CD14-positive monocyte (primary cell): ENCODE data around the gene ZNF792. TPM values are rescaled to one million over a fixed set of nuclear protein-coding genes. Genes with fewer than 3 reads are reported as not detected.

ENCODE experiments used
- DNase-seq, 3 donors: peaks; one replicate each; pipeline ENCODE4 v3.0.0-alpha.2; 2011 to 2022
- H2AFZ ChIP-seq: 2 replicates; pipeline ENCODE4 v1.6.0; 2012; ENCODE audit warnings: mild to moderate bottlenecking, low read depth, low read length, inconsistent platforms; ENCODE audit not compliant: insufficient read depth, poor library complexity, severe bottlenecking
- H3K27ac ChIP-seq, 2 donors: 1 replicate in 1 of 2; 2 replicates in 1 of 2; pipeline ENCODE4 v1.5.1; 2012 to 2013; ENCODE audit warnings: low read length in 2 of 2, control low read depth in 1 of 2, inconsistent platforms in 1 of 2, low read depth in 1 of 2, mild to moderate bottlenecking in 1 of 2
- H3K27me3 ChIP-seq, 2 donors: one replicate each; pipeline versions ENCODE4 v1.6.0 to v1.6.1; 2011 to 2013; ENCODE audit warnings: low read length in 2 of 2; ENCODE audit not compliant: control insufficient read depth in 2 of 2, insufficient read depth in 2 of 2
- H3K36me3 ChIP-seq, 2 donors: replicated peaks in 1 of 2; 1 replicate in 1 of 2; 2 replicates in 1 of 2; pipeline versions ENCODE4 v1.5.1 to v1.6.1; 2012 to 2013; ENCODE audit warnings: low read length in 2 of 2, control low read depth in 1 of 2, inconsistent platforms in 1 of 2, mild to moderate bottlenecking in 1 of 2; ENCODE audit not compliant: insufficient read depth in 2 of 2, control insufficient read depth in 1 of 2
- H3K4me1 ChIP-seq, 2 donors: 1 replicate in 1 of 2; 2 replicates in 1 of 2; pipeline versions ENCODE4 v1.5.1 to v1.6.1; 2012 to 2013; ENCODE audit warnings: low read length in 2 of 2, control low read depth in 1 of 2, inconsistent platforms in 1 of 2, mild to moderate bottlenecking in 1 of 2, moderate library complexity in 1 of 2; ENCODE audit not compliant: insufficient read depth in 2 of 2, control insufficient read depth in 1 of 2
- H3K4me2 ChIP-seq: replicated peaks from 2 replicates; pipeline ENCODE3; 2012; ENCODE audit warnings: low read length, moderate library complexity, mild to moderate bottlenecking; ENCODE audit not compliant: poor library complexity, severe bottlenecking; ENCODE audit errors: extremely low read depth
- H3K4me3 ChIP-seq, 3 experiments: fragments of 200-600 bp in 1 of 3; sonication (generic) in 1 of 3; replicated peaks in 1 of 3; 1 replicate in 2 of 3; 2 replicates in 1 of 3; pipeline ENCODE4 v1.5.1; 2011 to 2013; ENCODE audit warnings: low read length in 3 of 3, mild to moderate bottlenecking in 3 of 3, control low read depth in 2 of 3, low read depth in 2 of 3, inconsistent platforms in 1 of 3, moderate library complexity in 1 of 3
- H3K79me2 ChIP-seq: 2 replicates; pipeline ENCODE4 v1.6.0; 2012; ENCODE audit warnings: mild to moderate bottlenecking, control low read depth, inconsistent platforms, low read length, moderate library complexity; ENCODE audit not compliant: insufficient read depth
- H3K9ac ChIP-seq: 2 replicates; pipeline ENCODE4 v1.6.0; 2017; ENCODE audit warnings: low read length, mild to moderate bottlenecking; ENCODE audit not compliant: insufficient read depth, poor library complexity, severe bottlenecking
- H3K9me3 ChIP-seq, 2 donors: replicated peaks in 1 of 2; 1 replicate in 1 of 2; 2 replicates in 1 of 2; pipeline versions ENCODE4 v1.5.1 to v1.6.1; 2012 to 2013; ENCODE audit warnings: low read length in 2 of 2, control low read depth in 1 of 2; ENCODE audit not compliant: control insufficient read depth in 1 of 2, insufficient read depth in 1 of 2
- H4K20me1 ChIP-seq: 2 replicates; pipeline ENCODE4 v1.6.0; 2012; ENCODE audit warnings: mild to moderate bottlenecking, low read length, control low read depth, moderate library complexity; ENCODE audit not compliant: insufficient read depth
- H3K27ac Mint-ChIP-seq, 7 donors: one replicate each; pipeline ENCODE4 v1.8.0; 2020; ENCODE audit warnings: mild to moderate bottlenecking in 7 of 7, mixed read lengths in 7 of 7, moderate library complexity in 6 of 7, inconsistent platforms in 2 of 7
- H3K27me3 Mint-ChIP-seq, 3 donors: one replicate each; pipeline ENCODE4 v1.8.0; 2021 to 2022; ENCODE audit warnings: low read depth in 3 of 3, mild to moderate bottlenecking in 3 of 3, mixed read lengths in 3 of 3, moderate library complexity in 3 of 3, inconsistent platforms in 1 of 3
- H3K36me3 Mint-ChIP-seq, 2 donors: one replicate each; pipeline ENCODE4 v1.8.0; 2020; ENCODE audit warnings: mixed read lengths in 2 of 2, inconsistent platforms in 1 of 2, mild to moderate bottlenecking in 1 of 2
- H3K4me1 Mint-ChIP-seq: one replicate; pipeline ENCODE4 v1.8.0; 2020; ENCODE audit warnings: mild to moderate bottlenecking, mixed read lengths
- H3K4me3 Mint-ChIP-seq, 2 donors: one replicate each; pipeline ENCODE4 v1.8.0; 2020; ENCODE audit warnings: mild to moderate bottlenecking in 2 of 2, mixed read lengths in 2 of 2, moderate library complexity in 1 of 2
- H3K9me3 Mint-ChIP-seq, 7 donors: one replicate each; pipeline ENCODE4 v1.8.0; 2020 to 2022; ENCODE audit warnings: mixed read lengths in 7 of 7, mild to moderate bottlenecking in 6 of 7, moderate library complexity in 6 of 7, inconsistent platforms in 2 of 7
- WGBS: methylation state at CpG from one replicate; pipeline ENCODE4 v1.1.5; 2013; ENCODE audit warnings: missing lambda C conversion rate; ENCODE audit not compliant: insufficient coverage; 5-methylcytosine and 5-hydroxymethylcytosine counted together
- intact Hi-C, 2 donors: fragments of 100-400 bp; cut with micrococcal nuclease; formaldehyde crosslinking; loops; one replicate each; pipeline versions ENCODE4 v1.15.0 to v1.15.1; 2023
- polyA plus RNA-seq, 3 donors: library from polyadenylated mRNA; depleted of rRNA in 1 of 3; unstranded in 2 of 3; stranded (reverse) in 1 of 3; fragments of 300-500 nt in 2 of 3; fragments of >200 nt in 1 of 3; fragmentation: Illumina TruSeq in 2 of 3; gene quantifications; 1 replicate in 2 of 3; 2 replicates in 1 of 3; pipeline ENCODE4 v1.2.3, GENCODE V29; 2012 to 2021
- TF ChIP-seq, protein P1 (sequence below): fragments of 200-600 bp; IDR thresholded peaks from one replicate; pipeline ENCODE4 v1.8.0; 2022; ENCODE audit warnings: antibody characterized with exemption, mild to moderate bottlenecking

ZNF792 gene
- polyA plus RNA-seq, 3 donors, result 1.3 to 3.3 (median 1.7) TPM

DNA sequence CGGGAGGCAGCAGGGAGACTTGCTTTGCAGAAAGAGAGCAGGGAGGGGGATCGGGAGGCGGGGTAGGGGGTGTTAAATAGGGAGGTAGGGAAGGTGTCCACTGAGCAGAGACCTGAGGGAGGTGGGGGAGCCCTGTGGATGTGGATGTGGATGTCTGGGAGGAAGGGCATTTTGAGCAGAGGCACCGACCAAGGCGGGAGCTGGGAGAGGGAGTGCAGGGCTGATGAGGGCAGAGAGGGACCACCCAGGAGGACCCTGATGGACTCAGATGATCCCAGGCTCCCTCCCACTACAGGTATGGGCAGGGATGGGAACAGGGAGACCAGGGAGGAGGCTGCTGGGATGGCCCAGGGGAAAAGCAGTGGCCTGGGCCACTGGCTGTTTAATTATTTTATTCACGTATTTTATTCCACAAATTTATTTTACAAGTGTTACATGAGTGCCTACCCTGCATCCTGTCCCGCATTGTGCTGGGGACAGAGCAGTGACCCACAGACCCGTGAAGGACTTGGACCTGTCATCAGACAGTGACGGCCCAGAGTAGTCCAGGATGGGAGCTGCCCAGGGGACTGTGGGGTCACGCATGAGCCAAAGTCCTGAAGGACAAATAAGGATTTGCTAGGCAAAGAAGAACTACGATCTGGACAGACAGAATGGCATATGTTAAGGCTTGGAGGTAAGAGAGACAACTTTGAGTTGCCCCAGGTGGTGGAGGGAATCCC, 41.4 kb upstream of the ZNF792 start:
- H3K36me3 ChIP-seq, result peaks cover 41 to 42% of the 10 kb centered on the region in 2 donors
- no peak overlapping the region for H3K4me3 ChIP-seq
- peaks cover 0 to 5% (median 1%) of the 10 kb centered on the region in 3 donors for H3K27me3 Mint-ChIP-seq
- TF ChIP-seq, protein P1, sequence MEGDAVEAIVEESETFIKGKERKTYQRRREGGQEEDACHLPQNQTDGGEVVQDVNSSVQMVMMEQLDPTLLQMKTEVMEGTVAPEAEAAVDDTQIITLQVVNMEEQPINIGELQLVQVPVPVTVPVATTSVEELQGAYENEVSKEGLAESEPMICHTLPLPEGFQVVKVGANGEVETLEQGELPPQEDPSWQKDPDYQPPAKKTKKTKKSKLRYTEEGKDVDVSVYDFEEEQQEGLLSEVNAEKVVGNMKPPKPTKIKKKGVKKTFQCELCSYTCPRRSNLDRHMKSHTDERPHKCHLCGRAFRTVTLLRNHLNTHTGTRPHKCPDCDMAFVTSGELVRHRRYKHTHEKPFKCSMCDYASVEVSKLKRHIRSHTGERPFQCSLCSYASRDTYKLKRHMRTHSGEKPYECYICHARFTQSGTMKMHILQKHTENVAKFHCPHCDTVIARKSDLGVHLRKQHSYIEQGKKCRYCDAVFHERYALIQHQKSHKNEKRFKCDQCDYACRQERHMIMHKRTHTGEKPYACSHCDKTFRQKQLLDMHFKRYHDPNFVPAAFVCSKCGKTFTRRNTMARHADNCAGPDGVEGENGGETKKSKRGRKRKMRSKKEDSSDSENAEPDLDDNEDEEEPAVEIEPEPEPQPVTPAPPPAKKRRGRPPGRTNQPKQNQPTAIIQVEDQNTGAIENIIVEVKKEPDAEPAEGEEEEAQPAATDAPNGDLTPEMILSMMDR, result no peak
- H3K4me1 ChIP-seq, result peaks cover 35 to 40% of the 10 kb centered on the region in 2 donors
- H3K9me3 ChIP-seq, result no peaks in the 10 kb centered on the region
- H3K4me1 Mint-ChIP-seq, result peaks cover 40% of the 10 kb centered on the region
- intact Hi-C loops, result no loop called here
- H3K9me3 Mint-ChIP-seq, result peaks cover 0 to 1% (median 0%) of the 10 kb centered on the region in 7 donors
- no peak for DNase-seq
- no peak overlapping the region for H3K4me3 Mint-ChIP-seq
- H3K9ac ChIP-seq, result no peak overlapping the region
- H3K27ac ChIP-seq, result no peak overlapping the region
- 100% methylated on average over 8 of the region's 11 CpGs for WGBS
- H3K4me2 ChIP-seq, result no peak overlapping the region
- H2AFZ ChIP-seq, result no peak overlapping the region
- H3K36me3 Mint-ChIP-seq, result peaks cover 36 to 55% of the 10 kb centered on the region in 2 donors
- H3K79me2 ChIP-seq, result peaks cover 72% of the 10 kb centered on the region
- H4K20me1 ChIP-seq, result peaks cover 50% of the 10 kb centered on the region
- peak overlapping the region in 3 of 7 donors; percentile 14 to 78 (median 71) for H3K27ac Mint-ChIP-seq
- no peaks in the 10 kb centered on the region for H3K27me3 ChIP-seq

DNA sequence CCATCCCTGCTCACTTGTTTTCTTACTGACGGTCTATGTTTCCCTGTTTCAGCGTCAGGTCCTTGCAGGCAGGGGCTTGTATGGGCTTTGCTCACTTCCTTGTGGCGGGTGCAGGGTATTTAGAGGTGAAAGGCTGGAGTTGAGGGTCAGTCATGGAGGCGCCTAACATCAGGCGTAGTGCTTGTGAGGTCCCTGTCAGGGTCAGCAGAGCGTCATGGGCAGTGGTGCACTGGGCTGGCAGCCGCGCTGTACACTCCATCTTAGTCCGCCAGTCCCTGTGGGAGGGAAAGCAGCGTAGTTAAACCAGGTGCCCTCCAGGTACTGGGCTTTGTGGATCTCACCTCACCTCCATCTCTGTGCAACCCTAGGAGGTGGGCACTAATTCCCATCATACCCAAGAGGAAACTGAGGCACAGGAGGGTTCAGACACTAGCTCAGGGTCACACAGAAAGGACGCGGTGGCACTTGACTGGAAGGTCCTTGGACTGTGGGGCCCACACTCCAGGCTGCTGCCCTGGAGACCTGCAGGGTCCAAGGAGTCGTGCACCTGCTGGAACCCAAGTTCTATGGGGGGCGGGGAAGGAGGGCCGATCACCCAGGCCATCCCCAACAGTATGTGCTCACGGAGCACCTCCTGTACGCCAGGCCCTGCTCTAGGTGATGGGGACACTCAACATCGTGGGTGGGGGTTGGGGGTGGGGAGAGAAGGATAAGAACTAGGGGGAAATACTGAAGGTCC, 40.7 kb upstream of the ZNF792 start:
- no peak overlapping the region for H3K4me3 Mint-ChIP-seq
- H3K4me1 ChIP-seq, result peaks cover 36% of the 10 kb centered on the region in 2 donors
- no peaks in the 10 kb centered on the region for H3K27me3 ChIP-seq
- no peak overlapping the region for H3K9ac ChIP-seq
- peaks cover 0 to 1% (median 0%) of the 10 kb centered on the region in 7 donors for H3K9me3 Mint-ChIP-seq
- no peak overlapping the region for H3K4me3 ChIP-seq
- H4K20me1 ChIP-seq, result peaks cover 50% of the 10 kb centered on the region
- no peaks in the 10 kb centered on the region for H3K9me3 ChIP-seq
- H3K27ac ChIP-seq, result peak overlapping the region in 1 of 2 donors; percentile 56
- H2AFZ ChIP-seq, result no peak overlapping the region
- H3K4me1 Mint-ChIP-seq, result peaks cover 36% of the 10 kb centered on the region
- TF ChIP-seq, protein P1, result no peak
- DNase-seq, result no peak
- peaks cover 34% of the 10 kb centered on the region in 2 donors for H3K36me3 ChIP-seq
- H3K36me3 Mint-ChIP-seq, result peaks cover 32 to 47% of the 10 kb centered on the region in 2 donors
- H3K79me2 ChIP-seq, result peaks cover 76% of the 10 kb centered on the region
- no peak overlapping the region for H3K4me2 ChIP-seq
- 93% methylated on average over 18 of the region's 18 CpGs for WGBS
- H3K27me3 Mint-ChIP-seq, result peaks cover 0 to 5% (median 1%) of the 10 kb centered on the region in 3 donors
- H3K27ac Mint-ChIP-seq, result peak overlapping the region in 3 of 7 donors; percentile 28 to 72 (median 43)
- intact Hi-C loops, result no loop called here
